GM23248 (cell line): Measurements from ENCODE around the gene FMNL3. TPM values are rescaled to one million over a fixed set of nuclear protein-coding genes. Genes with fewer than 3 reads are reported as not detected.

ENCODE experiments used
- DNase-seq: peaks from one replicate; pipeline ENCODE4 v3.0.0-alpha.2; 2015
- H2AFZ ChIP-seq: fragments of 200-600 bp; sonication (generic); 2 replicates; pipeline ENCODE4 v1.6.1; 2016; ENCODE audit warnings: antibody characterized with exemption
- H3F3A ChIP-seq: fragments of 200-600 bp; sonication (generic); 2 replicates; pipeline ENCODE4 v1.6.1; 2016; ENCODE audit warnings: mild to moderate bottlenecking, antibody characterized with exemption, mixed run types; ENCODE audit not compliant: insufficient read depth
- H3K27ac ChIP-seq: fragments of 200-600 bp; sonication (generic); 2 replicates; pipeline ENCODE4 v1.5.1; 2016; ENCODE audit warnings: mild to moderate bottlenecking
- H3K27me3 ChIP-seq: fragments of 200-600 bp; sonication (generic); replicated peaks from 2 replicates; pipeline ENCODE4 v1.6.1; 2016; ENCODE audit warnings: mild to moderate bottlenecking; ENCODE audit not compliant: insufficient read depth
- H3K36me3 ChIP-seq: fragments of 200-600 bp; sonication (generic); 2 replicates; pipeline ENCODE4 v1.6.1; 2016; ENCODE audit warnings: low read depth, mild to moderate bottlenecking
- H3K4me1 ChIP-seq: fragments of 200-600 bp; sonication (generic); 2 replicates; pipeline ENCODE4 v1.6.1; 2016; ENCODE audit warnings: mild to moderate bottlenecking; ENCODE audit not compliant: insufficient read depth
- H3K4me2 ChIP-seq: fragments of 200-600 bp; sonication (generic); one replicate; pipeline ENCODE4 v1.6.1; 2016; ENCODE audit warnings: mild to moderate bottlenecking; ENCODE audit not compliant: unreplicated experiment
- H3K4me3 ChIP-seq: fragments of 200-600 bp; sonication (generic); 2 replicates; pipeline ENCODE4 v1.5.1; 2016; ENCODE audit warnings: mild to moderate bottlenecking
- H3K79me2 ChIP-seq: fragments of 200-600 bp; sonication (generic); 2 replicates; pipeline ENCODE4 v1.6.1; 2016; ENCODE audit warnings: mild to moderate bottlenecking; ENCODE audit not compliant: insufficient read depth
- H3K9ac ChIP-seq: fragments of 200-600 bp; sonication (generic); 2 replicates; pipeline ENCODE4 v1.6.1; 2016; ENCODE audit warnings: mild to moderate bottlenecking
- H3K9me2 ChIP-seq: fragments of 200-600 bp; sonication (generic); 2 replicates; pipeline ENCODE4 v1.6.1; 2016; ENCODE audit warnings: mixed run types, mild to moderate bottlenecking, moderate library complexity; ENCODE audit not compliant: insufficient read depth
- H3K9me3 ChIP-seq: fragments of 200-600 bp; sonication (generic); one replicate; pipeline ENCODE4 v1.6.1; 2017; ENCODE audit warnings: low read depth
- H4K20me1 ChIP-seq: fragments of 200-600 bp; sonication (generic); 2 replicates; pipeline ENCODE4 v1.6.0; 2016; ENCODE audit not compliant: insufficient read depth
- EZH2 ChIP-seq: fragments of 200-600 bp; sonication (generic); IDR thresholded peaks from 2 replicates; pipeline ENCODE4 v1.6.1; 2018; ENCODE audit warnings: antibody characterized with exemption, mild to moderate bottlenecking; ENCODE audit not compliant: insufficient read depth, poor library complexity, severe bottlenecking
- EZH2phosphoT487 ChIP-seq: fragments of 200-600 bp; sonication (generic); IDR thresholded peaks from 2 replicates; pipeline ENCODE4 v1.6.1; 2018; ENCODE audit warnings: antibody characterized with exemption, moderate library complexity, mild to moderate bottlenecking, low read depth; ENCODE audit not compliant: insufficient read depth
- WGBS, 2 experiments: methylation state at CpG; one replicate each; pipeline ENCODE4 v1.1.6; 2015 to 2017; ENCODE audit warnings: low lambda C conversion rate in 2 of 2, low coverage in 1 of 2; ENCODE audit errors: missing lambda C conversion rate in 2 of 2; 5-methylcytosine and 5-hydroxymethylcytosine counted together
- in situ Hi-C: fragments of 300-500 bp; cut with MboI; formaldehyde crosslinking; loops from 2 replicates; pipeline ENCODE4 v1.15.0; 2020
- polyA plus RNA-seq: library from polyadenylated mRNA; unstranded; fragments of >200 nt; fragmentation: Nextera tagmentation; extraction: Ambion mirVana; gene quantifications from 2 replicates; pipeline ENCODE4 v1.2.1, GENCODE V29; 2016
- total RNA-seq: library from RNA; depleted of rRNA; stranded (reverse); fragments of >200 nt; shearing (Covaris generic); gene quantifications from 2 replicates; pipeline ENCODE4 v1.2.3, GENCODE V29; 2014

FMNL3 gene
- total and polyA plus RNA-seq, 2 experiments from 2014 or later, result 7.9 to 24.0 TPM

DNA sequence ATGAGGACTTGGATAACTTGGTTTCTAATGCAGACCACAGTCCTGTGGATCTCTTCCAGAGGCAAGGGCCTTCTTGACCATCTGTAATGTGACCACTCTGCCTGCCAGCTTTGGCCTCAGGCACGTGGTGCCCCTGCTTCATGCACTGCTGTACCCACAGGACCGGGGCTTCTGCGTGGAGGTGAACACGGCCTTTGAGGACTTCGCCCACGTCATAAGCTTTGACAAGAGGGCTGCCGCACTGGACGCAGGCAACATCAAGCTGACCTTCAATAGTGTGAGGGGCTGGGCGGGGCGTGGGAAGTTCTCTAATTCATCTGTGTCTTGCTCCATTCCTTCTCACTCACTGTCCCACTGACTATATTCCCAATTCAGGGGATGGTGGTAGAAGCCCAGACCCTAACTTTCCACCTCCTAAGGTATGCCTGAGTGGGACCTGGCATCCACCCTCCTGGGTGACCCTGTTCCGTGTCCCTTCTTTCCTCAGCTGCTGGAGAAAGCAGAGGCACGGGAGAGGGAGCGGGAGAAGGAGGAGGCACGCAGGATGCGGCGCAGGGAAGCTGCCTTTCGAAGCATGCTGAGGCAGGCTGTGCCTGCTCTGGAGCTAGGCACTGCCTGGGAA, 65.3 kb downstream of the FMNL3 start:
- Histone ChIP-seq H3K4me3 (no peak overlapping the region), H3F3A (peaks cover 7% of the 10 kb centered on the region; the same call in 1 of the 2 replicates), H3K79me2 (no peaks in the 10 kb centered on the region), H3K36me3 (no peaks in the 10 kb centered on the region; the same call in 1 of the 2 replicates), H3K27ac (no peak overlapping the region), H3K4me2 (no peak overlapping the region), H3K9me2 (no peaks in the 10 kb centered on the region), H3K9ac (no peak overlapping the region), H4K20me1 (no peaks in the 10 kb centered on the region), H3K4me1 (no peaks in the 10 kb centered on the region), H3K27me3 (no peaks in the 10 kb centered on the region), H2AFZ (no peak overlapping the region), H3K9me3 (no peaks in the 10 kb centered on the region)
- TF ChIP-seq EZH2phosphoT487 (no peak), EZH2 (no peak)
- WGBS, 2 experiments, result 95 to 96% methylated on average over 17 of the region's 17 CpGs
- in situ Hi-C loops, result loop anchor here (5.0 kb wide), 1 partner anchor 70 kb away; no protein-coding TSS in a partner anchor
- DNase-seq, result no peak

DNA sequence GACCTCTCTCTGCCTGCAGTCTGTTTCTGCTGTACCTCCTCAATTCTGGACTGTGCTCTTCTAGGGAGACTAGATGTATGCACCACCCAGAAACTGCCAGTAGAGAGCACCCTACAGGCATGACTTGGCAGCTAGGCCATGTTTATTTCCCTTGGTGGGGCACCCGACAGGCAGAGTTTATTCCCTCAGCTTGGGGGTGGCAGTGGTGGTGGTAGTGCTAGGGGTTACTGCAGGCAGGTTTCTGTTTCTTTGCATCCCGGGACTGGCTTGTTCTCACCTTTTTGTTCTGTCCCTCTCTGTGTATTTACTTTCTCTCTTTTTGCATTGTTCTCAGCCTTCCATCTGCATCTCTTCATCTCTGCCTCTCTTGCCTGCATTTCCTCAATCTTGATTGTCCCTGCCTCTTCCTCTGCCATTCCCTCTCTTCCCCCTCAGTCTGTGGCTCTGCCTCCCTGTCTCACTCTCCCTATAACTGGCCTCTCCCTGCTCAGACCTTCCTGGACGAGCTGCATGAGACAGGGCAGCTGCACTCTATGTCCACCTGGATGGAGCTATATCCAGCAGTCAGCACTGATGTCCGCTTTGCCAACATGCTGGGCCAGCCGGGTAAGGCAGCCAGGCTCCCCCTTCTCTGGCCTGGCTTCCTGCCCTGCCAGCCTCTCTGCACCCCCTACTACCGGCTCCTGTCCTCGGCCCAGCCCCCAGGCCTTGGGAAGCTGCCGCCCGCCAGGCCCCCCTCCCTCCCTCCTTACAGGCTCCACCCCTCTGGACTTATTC, 70.0 kb downstream of the FMNL3 start:
- WGBS, 2 experiments, result 55 to 61% methylated on average over 5 to 9 of the region's 9 CpGs
- H3K36me3 ChIP-seq, result no peaks in the 10 kb centered on the region; the same call in 1 of the 2 replicates
- H3K9me3 ChIP-seq, result no peaks in the 10 kb centered on the region
- H2AFZ ChIP-seq, result no peak overlapping the region
- peak; percentile 79 for DNase-seq
- peaks cover 12% of the 10 kb centered on the region; the same call in 1 of the 2 replicates for H3F3A ChIP-seq
- no peak overlapping the region for H3K27ac ChIP-seq
- H3K4me1 ChIP-seq, result no peaks in the 10 kb centered on the region
- no peak overlapping the region for H3K9ac ChIP-seq
- no peaks in the 10 kb centered on the region for H3K9me2 ChIP-seq
- H3K4me2 ChIP-seq, result no peak overlapping the region
- no peaks in the 10 kb centered on the region for H3K79me2 ChIP-seq
- H3K27me3 ChIP-seq, result no peaks in the 10 kb centered on the region
- in situ Hi-C loops, result no loop called here
- no peak overlapping the region for H3K4me3 ChIP-seq
- no peak for TF ChIP-seq EZH2
- TF ChIP-seq EZH2phosphoT487, result no peak
- H4K20me1 ChIP-seq, result no peaks in the 10 kb centered on the region

DNA sequence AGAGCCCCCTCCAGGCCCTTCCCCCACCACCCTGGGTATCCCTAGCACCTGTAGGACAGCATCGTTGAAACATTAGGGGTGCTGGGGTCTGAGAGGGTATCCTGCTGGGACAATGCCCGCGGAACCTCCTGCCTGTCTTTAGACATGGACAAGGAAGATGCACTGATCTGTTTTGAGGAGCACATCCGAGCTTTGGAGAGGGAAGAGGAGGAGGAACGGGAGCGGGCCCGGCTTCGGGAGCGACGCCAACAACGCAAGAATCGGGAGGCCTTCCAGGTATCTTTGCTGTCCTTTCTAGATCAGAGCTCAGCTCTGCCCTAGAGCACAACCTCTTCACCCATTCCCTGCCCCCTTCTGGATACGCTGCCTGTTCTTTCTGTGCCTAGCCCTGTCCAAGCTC, 70.6 kb downstream of the FMNL3 start:
- H4K20me1 ChIP-seq, result no peaks in the 10 kb centered on the region
- in situ Hi-C loops, result no loop called here
- 73 to 76% methylated on average over 13 of the region's 13 CpGs for WGBS, 2 experiments

DNA sequence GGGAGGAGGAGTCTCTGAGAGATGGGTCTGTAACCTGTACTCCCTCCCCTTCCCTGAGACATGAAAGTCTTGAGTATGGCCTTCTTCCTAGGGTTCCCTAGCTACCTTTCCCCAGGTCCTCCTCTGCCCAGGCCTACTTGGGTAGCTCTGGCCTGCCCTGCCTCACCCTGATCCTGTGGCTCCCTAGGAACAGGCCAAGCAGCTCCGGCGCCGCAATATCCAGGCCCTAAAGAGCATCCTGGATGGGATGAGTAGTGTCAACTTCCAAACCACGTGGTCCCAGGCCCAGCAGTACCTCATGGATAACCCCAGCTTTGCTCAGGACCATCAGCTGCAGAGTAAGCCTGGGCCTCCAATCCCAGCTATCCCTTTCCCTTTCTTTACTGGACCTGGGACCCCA, 71.5 kb downstream of the FMNL3 start:
- H3K4me1 ChIP-seq, result no peaks in the 10 kb centered on the region
- no peaks in the 10 kb centered on the region for H3K9me3 ChIP-seq
- no peak overlapping the region for H3K27ac ChIP-seq
- H3K36me3 ChIP-seq, result no peaks in the 10 kb centered on the region; the same call in 1 of the 2 replicates
- no peaks in the 10 kb centered on the region for H3K9me2 ChIP-seq
- H3K9ac ChIP-seq, result no peak overlapping the region
- no peak for DNase-seq
- peaks cover 12% of the 10 kb centered on the region; the same call in 1 of the 2 replicates for H3F3A ChIP-seq
- 81 to 91% methylated on average over 4 of the region's 4 CpGs for whole genome bisulfite sequencing, 2 experiments
- no peaks in the 10 kb centered on the region for H3K79me2 ChIP-seq
- H3K4me2 ChIP-seq, result no peak overlapping the region
- H3K27me3 ChIP-seq, result no peaks in the 10 kb centered on the region
- no peak overlapping the region for H2AFZ ChIP-seq
- TF ChIP-seq EZH2, result no peak
- no peak for TF ChIP-seq EZH2phosphoT487
- in situ Hi-C loops, result no loop called here
- no peak overlapping the region for H3K4me3 ChIP-seq
- no peaks in the 10 kb centered on the region for H4K20me1 ChIP-seq

More for the DNA sequence above, 70.6 kb downstream of the FMNL3 start:
- Histone ChIP-seq H3K4me3 (no peak overlapping the region), H3K4me2 (no peak overlapping the region), H3K27ac (no peak overlapping the region), H3K4me1 (no peaks in the 10 kb centered on the region), H3F3A (peaks cover 12% of the 10 kb centered on the region; the same call in 1 of the 2 replicates), H3K79me2 (no peaks in the 10 kb centered on the region), H3K27me3 (no peaks in the 10 kb centered on the region), H3K9me3 (no peaks in the 10 kb centered on the region), H3K9me2 (no peaks in the 10 kb centered on the region), H3K36me3 (no peaks in the 10 kb centered on the region; the same call in 1 of the 2 replicates), H3K9ac (no peak overlapping the region), H2AFZ (no peak overlapping the region)
- DNase-seq, result no peak
- TF ChIP-seq EZH2 (no peak), EZH2phosphoT487 (no peak)
